GM18511 (cell line): ENCODE data around the gene DDX24.

Experiments used
- ATAC-seq: cut with Tn5 transposase; IDR thresholded peaks from one replicate; pipeline ENCODE4 v1.9.1; 2021; ENCODE audit warnings: mild to moderate bottlenecking, moderate library complexity; ENCODE audit not compliant: unreplicated experiment

Gene DDX24

GRCh38 chr14:94050231-94050880 is 30.6 kb downstream of the DDX24 start:
- no peak for ATAC-seq

DNA sequence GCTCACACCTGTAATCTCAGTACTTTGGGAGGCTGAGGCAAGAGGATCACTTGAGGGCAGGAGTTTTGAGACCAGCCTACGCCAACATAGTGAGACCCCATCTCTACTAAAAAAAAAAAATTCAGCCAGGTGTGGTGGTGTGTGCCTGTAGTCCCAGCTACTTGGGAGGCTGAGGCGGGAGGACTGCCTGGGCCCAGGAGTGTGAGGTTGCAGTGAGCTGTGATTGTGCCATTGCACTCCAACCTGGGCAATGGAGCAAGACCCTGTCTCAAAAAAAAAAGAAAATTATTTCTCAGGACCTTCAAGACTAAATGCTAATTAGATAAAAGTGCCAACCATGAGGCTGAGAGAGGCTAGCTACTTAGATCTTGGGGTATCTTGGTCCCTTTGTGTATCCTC is 31.4 kb downstream of the DDX24 start:
- ATAC-seq, result no peak

DNA sequence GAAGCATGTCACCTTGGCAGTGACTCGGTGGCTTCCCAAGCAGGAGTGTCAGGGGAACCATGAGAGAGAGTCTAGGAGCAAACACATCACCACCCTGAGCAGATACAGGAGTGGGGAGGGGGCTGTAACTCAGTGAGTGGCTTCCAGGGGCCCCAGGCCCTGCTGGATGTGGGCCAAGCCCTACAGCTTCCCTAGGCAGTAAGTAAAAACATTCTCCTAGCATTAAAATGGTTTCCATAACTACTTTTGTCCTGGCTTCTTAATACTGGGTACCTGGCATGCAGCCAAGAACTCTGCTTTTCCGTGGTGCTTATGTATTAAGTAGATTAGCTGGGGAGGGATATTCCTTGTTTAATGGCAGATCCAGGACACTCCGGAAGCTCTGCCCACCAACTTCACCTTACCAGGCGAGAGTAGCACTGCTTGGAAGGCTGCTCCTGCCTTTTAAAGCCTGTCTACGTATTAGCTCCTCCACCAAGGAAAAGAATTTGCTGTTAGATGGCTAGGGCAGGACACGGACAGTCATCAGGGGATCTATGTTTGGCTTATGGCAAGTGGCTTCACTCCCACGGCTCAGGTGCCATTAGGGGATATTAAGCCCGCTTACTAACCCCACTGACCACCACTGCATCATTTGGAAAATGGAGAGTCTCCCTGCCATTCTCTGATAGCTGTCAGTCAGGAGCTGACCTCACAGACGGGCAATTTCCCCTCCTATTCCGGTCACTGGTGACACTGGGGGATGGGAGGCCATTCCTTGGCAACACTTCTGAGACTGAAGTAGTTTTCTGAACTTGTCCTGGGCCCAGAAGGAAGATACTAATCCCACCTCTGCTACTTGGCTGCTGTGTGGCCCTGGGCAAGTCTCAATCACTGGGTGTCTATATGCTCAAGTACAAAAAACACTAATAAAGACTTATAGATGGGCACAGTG is 32.0 kb downstream of the DDX24 start:
- no peak for ATAC-seq

DNA sequence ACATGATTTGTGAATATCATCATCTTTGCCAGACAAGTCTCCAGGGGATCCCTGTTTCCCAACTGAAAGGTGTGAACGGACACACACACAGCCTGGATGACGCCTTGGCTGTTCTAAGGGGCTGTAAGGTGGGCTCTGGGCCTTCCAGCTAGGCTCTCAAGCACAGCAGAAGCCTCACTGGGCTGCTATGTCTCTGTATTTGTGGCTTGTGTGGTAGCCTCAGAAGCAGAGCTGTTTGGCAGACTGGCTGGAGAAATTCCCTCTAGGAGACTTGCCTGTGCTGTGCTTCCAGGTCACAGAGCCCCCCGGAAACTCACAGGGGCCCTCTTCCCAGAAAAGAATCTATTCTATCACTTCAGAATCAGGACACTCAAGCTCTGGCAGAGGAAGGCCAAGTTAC is 33.4 kb downstream of the DDX24 start:
- no peak for ATAC-seq

DNA sequence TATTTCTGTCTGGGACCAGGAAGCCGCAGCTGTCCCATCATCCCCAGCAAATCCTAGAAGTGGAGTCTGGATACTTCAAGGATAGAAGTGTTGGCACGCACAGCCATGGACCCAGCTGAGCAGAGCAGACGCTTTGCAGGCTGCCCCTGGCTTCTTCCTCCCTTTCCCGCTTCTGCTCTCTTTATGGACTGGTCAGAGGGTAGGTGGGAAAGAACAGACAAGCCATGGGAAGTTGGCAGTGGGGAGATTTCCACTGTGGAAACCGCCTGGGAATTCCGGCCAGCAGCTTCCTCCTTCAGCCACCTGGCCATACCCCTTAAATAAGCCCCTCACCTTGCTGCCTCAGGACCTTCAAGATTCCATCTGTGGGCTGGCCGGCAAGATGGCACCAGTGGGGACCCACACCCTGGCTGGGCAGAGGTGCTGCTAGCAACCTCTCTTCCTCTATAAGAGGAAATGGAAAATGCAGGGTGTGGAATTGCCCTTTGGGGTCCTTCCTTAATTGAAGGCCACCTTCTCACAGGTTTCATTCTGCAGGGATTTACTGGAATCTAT is 34.2 kb downstream of the DDX24 start:
- no peak for ATAC-seq

- no peak for ATAC-seq
Observed at GRCh38 chr14:94045563-94046345, 35.2 kb downstream of the DDX24 start.

DNA sequence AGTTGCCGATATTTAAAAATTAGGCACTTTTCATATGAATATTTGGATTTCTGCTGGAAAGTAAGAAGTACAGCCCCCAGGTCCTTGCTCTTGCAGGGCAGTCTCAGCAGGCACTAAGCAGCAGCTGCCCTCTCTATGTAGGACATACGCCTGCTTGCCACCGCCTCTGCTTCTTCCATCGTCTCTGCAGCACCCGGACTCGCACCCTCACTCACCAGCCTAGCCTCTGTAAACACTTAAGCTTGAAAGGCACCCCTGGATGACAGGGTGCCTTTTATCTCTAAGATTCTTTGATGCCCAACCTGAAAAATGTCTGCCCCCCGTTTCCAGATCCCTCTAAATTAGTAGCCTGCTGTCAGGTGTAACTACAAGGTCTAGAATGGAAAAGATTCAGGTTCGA is 35.9 kb downstream of the DDX24 start:
- no peak for ATAC-seq

GRCh38 chr14:94044476-94045091 is 36.4 kb downstream of the DDX24 start:
- no peak for ATAC-seq

- no peak for ATAC-seq
Observed at GRCh38 chr14:94043756-94044475, 37.1 kb downstream of the DDX24 start.

DNA sequence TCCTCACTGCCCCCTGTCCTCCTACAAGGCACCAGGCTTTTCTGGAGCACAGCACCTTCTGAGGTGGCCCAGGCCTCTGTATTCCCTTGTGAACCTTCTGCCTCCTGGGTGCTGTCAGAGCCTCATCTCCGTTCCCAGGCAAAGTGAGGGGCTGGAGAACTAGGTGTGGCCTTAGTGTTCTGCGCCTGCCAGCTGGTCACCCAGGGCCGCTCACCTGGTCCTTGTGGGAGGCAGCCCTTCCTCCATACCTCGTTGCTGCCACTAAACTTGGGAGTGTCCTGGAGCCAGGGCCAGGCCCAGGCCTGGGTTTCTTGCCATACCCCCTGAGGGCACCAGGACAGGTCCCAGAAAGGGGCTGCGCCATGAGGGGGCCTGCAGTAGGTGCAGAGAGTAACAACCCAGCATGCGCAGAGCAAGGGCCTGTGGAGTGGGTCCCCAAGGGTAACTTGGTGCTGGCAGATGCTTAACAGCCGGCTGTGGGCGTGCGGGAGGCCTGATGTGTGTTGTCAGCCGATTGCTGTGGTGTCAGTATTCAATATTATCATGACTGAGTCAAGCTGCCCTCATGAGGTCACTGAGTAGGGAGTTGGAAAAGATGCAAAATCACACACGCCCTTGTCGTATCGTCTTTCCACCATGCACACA is 37.8 kb downstream of the DDX24 start:
- no peak for ATAC-seq

DNA sequence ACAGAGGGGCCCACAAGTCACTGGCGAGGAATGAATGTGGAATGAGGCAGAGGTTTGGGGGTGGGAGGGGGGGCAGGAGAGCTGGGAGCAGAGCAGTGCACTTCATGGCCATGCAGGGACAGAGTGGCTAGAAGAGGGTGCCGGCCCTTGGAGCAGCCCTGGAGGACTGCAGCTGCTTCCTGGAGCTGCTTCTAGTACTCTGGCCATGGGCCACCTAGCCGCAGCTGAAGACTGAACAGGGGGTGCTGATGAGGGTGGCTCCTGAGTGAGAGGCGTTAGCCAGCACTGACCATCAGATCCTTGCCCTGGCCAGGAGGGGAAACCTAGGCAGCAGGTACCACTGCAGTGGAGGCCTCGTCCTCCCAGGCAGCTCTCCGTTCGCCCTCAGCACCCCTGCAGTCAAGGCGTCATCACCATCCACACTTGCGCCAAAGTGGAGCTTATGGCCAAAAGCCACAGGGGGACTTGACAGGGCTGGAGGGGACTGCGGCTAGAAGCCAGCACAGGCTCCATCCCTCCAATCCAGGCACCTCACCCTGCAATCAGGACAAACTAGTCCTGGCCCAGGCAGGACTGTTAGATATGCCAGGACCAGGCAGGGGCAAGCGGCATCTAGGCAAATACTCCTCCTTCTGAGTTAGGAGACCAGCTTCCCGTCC is 38.4 kb downstream of the DDX24 start:
- no peak for ATAC-seq

GRCh38 chr14:94041551-94042346 is 39.3 kb downstream of the DDX24 start:
- ATAC-seq, result no peak

- no peak for ATAC-seq
Observed at GRCh38 chr14:94040796-94041195, 40.2 kb downstream of the DDX24 start.

- no peak for ATAC-seq
Observed at GRCh38 chr14:94040247-94040646, 40.8 kb downstream of the DDX24 start.

DNA sequence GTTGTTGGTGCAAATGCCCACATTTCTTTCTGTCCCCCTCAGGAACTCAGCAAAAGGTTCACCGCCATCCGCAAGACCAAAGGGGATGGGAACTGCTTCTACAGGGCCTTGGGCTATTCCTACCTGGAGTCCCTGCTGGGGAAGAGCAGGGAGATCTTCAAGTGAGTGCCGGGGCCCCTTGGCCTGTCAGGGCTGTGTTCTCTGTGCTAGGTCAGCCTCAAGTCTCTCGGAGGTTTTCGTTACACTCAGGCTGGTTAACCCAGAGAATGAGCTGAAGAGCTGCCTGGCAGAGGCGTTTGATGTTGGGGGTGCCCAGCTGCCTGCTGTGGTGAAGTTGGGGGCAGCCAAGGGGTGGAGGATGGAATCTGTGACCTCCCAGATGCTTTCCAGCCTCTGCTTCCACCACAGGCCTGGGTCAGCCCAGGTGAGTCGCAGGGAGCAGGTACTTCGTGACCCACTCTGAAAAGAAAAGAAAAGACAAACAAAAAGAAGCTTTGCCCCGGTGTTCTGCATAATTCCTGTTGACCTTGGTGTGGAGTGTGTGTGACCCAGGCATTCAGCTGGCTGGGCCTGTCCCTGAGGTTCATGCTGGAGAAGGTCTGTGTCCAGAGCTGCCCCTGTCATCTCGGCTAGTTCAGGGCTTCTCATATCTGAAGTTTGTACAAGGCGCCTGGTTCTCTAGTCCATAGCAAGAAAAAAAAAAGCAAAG is 41.9 kb downstream of the DDX24 start:
- ATAC-seq, result no peak

DNA sequence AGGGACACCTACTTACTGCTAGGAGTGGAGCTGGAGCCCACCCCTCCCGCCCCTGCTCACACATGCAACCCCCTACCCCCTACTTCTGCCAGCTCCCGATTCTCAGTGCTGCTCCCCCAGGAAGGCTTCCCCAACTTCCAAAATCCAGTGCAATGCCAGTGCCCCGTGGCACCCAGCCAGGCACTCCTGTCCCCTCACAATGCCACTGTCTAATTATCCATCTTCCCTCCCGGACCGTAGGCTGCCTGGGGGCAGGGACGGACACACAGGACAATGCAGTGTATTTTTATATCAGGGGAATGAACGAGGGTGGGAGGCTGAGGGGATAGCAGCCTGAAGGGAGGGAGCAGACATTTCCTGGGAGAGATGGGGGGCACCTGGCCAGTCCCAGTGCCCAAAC is 42.5 kb downstream of the DDX24 start:
- ATAC-seq, result no peak

DNA sequence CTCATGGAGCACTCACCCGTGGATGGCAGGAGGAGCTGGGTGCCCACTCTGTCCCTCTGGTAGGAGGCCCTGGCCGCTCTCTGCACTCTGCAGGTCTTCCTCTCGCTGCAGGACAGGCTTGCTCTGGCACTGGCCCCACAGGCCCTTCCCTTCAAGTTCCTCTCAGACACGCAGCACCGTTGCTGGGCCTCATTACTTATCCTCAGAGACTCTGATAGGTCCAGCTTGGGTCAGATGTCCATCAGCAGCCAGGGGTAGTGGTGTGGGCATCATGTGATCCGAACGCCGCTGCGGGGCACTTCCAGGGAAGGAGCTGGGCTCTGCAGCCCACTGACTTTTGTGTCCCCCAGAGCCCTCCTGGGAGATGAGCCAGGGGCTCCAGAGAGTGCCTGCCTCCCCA is 43.0 kb downstream of the DDX24 start:
- ATAC-seq, result no peak
